ENCODE measurements around the gene RARS1. TPM values are rescaled to one million over a fixed set of nuclear protein-coding genes. Genes with fewer than 3 reads are reported as not detected.

RARS1 gene
- total RNA-seq, 1 donor, result 243 TPM

- no peaks in the 10 kb centered on the region for H3K9me3 ChIP-seq (ENCODE audit: low read depth, low read length)
- no peaks in the 10 kb centered on the region for H3K36me3 ChIP-seq (ENCODE audit: insufficient read depth, low read length)
- H4K20me1 ChIP-seq (ENCODE audit: insufficient read depth, low read length), result no peaks in the 10 kb centered on the region
- H2AFZ ChIP-seq (ENCODE audit: low read length), result no peak overlapping the region
- no peak overlapping the region for H3K4me2 ChIP-seq (ENCODE audit: insufficient read depth, low read length)
- H3K27me3 ChIP-seq (ENCODE audit: insufficient read depth, low read length), result no peaks in the 10 kb centered on the region
- H3K79me2 ChIP-seq (ENCODE audit: insufficient read depth, low read length), result no peaks in the 10 kb centered on the region
- no peak overlapping the region for H3K27ac ChIP-seq (ENCODE audit: low read depth, low read length)
- TF ChIP-seq CTCF (IDR thresholded peaks at IDR 0.05; ENCODE audit: extremely low read depth, low read depth, low read length), result no peak
- H3K4me3 ChIP-seq (ENCODE audit: insufficient read depth, low read length), result no peak overlapping the region
- no peaks in the 10 kb centered on the region for H3K4me1 ChIP-seq (ENCODE audit: insufficient read depth, low read length)
- DNase-seq (ENCODE audit: insufficient read length, low spot score, missing footprints), result no peak
These were observed 34.7 kb upstream of the RARS1 start for GRCh38 chr5:168451565-168451964.

- Histone ChIP-seq H3K4me3 (ENCODE audit: insufficient read depth, low read length) (no peak overlapping the region), H3K27me3 (ENCODE audit: insufficient read depth, low read length) (no peaks in the 10 kb centered on the region), H3K36me3 (ENCODE audit: insufficient read depth, low read length) (peaks cover 4% of the 10 kb centered on the region), H3K4me2 (ENCODE audit: insufficient read depth, low read length) (no peak overlapping the region), H3K4me1 (ENCODE audit: insufficient read depth, low read length) (no peaks in the 10 kb centered on the region), H3K27ac (ENCODE audit: low read depth, low read length) (no peak overlapping the region), H3K79me2 (ENCODE audit: insufficient read depth, low read length) (no peaks in the 10 kb centered on the region), H3K9me3 (ENCODE audit: low read depth, low read length) (no peaks in the 10 kb centered on the region), H4K20me1 (ENCODE audit: insufficient read depth, low read length) (no peaks in the 10 kb centered on the region), H2AFZ (ENCODE audit: low read length) (no peak overlapping the region)
- TF ChIP-seq CTCF (IDR thresholded peaks at IDR 0.05; ENCODE audit: extremely low read depth, low read depth, low read length), result no peak
- no peak for DNase-seq (ENCODE audit: insufficient read length, low spot score, missing footprints)
These were observed 31.1 kb upstream of the RARS1 start for GRCh38 chr5:168455201-168455600.

- Histone ChIP-seq H3K4me1 (ENCODE audit: insufficient read depth, low read length) (no peaks in the 10 kb centered on the region), H3K9me3 (ENCODE audit: low read depth, low read length) (no peaks in the 10 kb centered on the region), H3K27ac (ENCODE audit: low read depth, low read length) (no peak overlapping the region), H2AFZ (ENCODE audit: low read length) (no peak overlapping the region), H4K20me1 (ENCODE audit: insufficient read depth, low read length) (no peaks in the 10 kb centered on the region), H3K36me3 (ENCODE audit: insufficient read depth, low read length) (peaks cover 4% of the 10 kb centered on the region), H3K79me2 (ENCODE audit: insufficient read depth, low read length) (no peaks in the 10 kb centered on the region), H3K4me2 (ENCODE audit: insufficient read depth, low read length) (no peak overlapping the region), H3K4me3 (ENCODE audit: insufficient read depth, low read length) (no peak overlapping the region), H3K27me3 (ENCODE audit: insufficient read depth, low read length) (no peaks in the 10 kb centered on the region)
- DNase-seq (ENCODE audit: insufficient read length, low spot score, missing footprints), result no peak
- no peak for TF ChIP-seq CTCF (IDR thresholded peaks at IDR 0.05; ENCODE audit: extremely low read depth, low read depth, low read length)
These were observed 28.7 kb upstream of the RARS1 start for GRCh38 chr5:168457542-168457941.

GRCh38 chr5:168460606-168461005, 25.7 kb upstream of the RARS1 start:
- Histone ChIP-seq H3K4me1 (ENCODE audit: insufficient read depth, low read length) (no peaks in the 10 kb centered on the region), H2AFZ (ENCODE audit: low read length) (no peak overlapping the region), H4K20me1 (ENCODE audit: insufficient read depth, low read length) (no peaks in the 10 kb centered on the region), H3K9me3 (ENCODE audit: low read depth, low read length) (no peaks in the 10 kb centered on the region), H3K27ac (ENCODE audit: low read depth, low read length) (no peak overlapping the region), H3K36me3 (ENCODE audit: insufficient read depth, low read length) (peaks cover 4% of the 10 kb centered on the region), H3K4me2 (ENCODE audit: insufficient read depth, low read length) (no peak overlapping the region), H3K27me3 (ENCODE audit: insufficient read depth, low read length) (no peaks in the 10 kb centered on the region), H3K4me3 (ENCODE audit: insufficient read depth, low read length) (no peak overlapping the region), H3K79me2 (ENCODE audit: insufficient read depth, low read length) (no peaks in the 10 kb centered on the region)
- DNase-seq (ENCODE audit: insufficient read length, low spot score, missing footprints), result no peak
- no peak for TF ChIP-seq CTCF (IDR thresholded peaks at IDR 0.05; ENCODE audit: extremely low read depth, low read depth, low read length)
